Neural progenitor cell (in vitro differentiated cells): ENCODE measurements around the gene RSF1.

Source experiments
- CTCF ChIP-seq: fragments of 200-600 bp; sonication (generic); IDR thresholded peaks from 2 replicates; pipeline ENCODE4 v1.5.1; 2017; ENCODE audit warnings: antibody characterized with exemption, mild to moderate bottlenecking
- EZH2 ChIP-seq: fragments of 200-600 bp; sonication (generic); IDR thresholded peaks from 2 replicates; pipeline ENCODE4 v1.6.1; 2017; ENCODE audit warnings: antibody characterized with exemption, mild to moderate bottlenecking, moderate library complexity
- EZH2phosphoT487 ChIP-seq: fragments of 200-600 bp; sonication (generic); IDR thresholded peaks from 2 replicates; pipeline ENCODE4 v1.6.1; 2017; ENCODE audit warnings: antibody characterized with exemption

- TF ChIP-seq CTCF (no peak), EZH2phosphoT487 (no peak), EZH2 (no peak)
Observed at GRCh38 chr11:77828926-77829325, 8.4 kb upstream of the RSF1 start.
